Measurements from ENCODE around the gene DNM2.
"Not testable (repeated sequence)": the region's sequence is repeated elsewhere in the genome, so short reads cannot be mapped to it uniquely, and the experiment has no call there.

The DNM2 gene

DNA sequence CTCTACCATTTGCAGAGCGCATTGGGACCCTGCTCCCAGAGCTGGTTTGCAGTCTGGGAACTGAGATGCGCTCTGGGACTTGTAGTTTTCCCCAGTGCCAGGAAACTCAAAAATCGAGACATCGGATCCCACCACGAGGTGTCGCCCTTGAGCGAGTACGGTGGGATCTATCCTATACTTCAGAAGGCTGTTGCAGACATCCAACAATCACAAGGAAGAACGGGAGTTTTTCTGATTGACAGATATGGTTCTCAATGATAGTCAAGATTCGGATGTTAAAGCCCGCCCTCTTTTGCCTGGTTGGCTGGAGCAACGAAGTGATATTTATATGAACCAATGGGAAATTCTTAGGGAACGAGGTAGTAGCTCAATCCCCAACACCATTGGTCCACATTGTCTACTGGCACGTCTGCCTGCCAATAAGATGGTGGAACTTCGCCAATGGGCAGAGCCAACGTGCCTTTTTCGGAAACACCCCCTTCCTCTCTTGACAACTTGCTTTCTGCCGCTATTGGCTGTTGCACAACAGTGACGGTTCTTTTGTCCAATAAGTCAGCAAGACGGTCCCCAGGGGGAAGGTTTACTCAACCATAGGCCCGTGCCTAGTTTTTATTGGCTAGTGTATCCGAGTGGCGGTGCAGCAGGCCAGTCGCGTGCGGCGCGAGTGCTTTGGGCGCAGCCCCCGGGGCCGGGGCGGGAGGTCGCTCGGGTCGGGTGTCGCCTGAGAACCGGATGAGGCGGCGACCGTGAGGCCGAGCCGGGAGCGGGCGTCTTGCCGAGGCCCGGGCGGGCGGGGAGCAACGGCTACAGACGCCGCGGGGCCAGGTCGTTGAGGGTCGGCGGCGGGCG lies at the start of gene DNM2:
Gene DNM2, plus strand, starts transcription at position 724 of the 849 bp plus-strand sequence. CDS start 164 bp downstream, outside the sequence.
- DNase-seq (ENCODE audit: low read depth, low spot score) = peak; percentile 100

DNA sequence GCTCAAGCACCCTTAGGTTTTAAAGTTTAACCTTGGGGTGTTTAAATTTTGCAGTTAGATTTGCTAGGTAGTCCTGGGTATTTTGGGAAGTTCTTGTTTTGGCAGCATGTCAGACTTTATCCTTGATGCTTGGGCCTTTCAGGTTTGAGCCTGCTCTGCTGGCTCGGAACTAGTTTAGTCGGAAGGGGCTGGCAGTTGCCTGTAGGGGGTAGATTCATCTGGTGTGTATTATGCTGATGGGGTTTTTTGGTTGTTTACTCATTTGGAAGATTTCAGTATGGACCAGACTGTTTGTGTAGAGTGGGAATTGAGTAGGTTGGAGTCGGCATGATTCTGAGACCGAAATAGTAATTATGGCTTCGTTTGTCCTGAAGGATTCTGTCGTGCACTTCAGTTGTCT lies 48.6 kb upstream of the DNM2 start:
- no peak for DNase-seq (ENCODE audit: low read depth, low spot score)

DNA sequence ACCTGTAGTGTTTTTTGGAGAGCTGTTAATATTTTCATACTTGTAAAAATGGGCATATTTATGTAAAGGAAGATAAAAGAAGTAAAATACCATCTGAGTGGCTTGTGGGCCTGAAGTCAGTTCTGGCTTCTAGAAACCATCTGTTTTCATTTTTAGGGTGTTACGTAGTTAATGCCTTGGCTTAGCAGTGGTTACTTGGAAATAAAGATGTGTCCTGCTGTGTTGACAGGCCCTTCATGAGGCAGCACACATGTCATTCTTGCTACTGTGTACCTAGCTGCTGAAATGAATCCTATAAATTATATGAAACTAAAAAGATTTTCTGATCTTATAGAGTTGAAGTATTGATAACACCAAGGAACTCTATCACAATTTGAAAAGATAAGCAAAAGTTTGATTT lies 47.7 kb upstream of the DNM2 start:
- no peak for DNase-seq (ENCODE audit: low read depth, low spot score)

DNA sequence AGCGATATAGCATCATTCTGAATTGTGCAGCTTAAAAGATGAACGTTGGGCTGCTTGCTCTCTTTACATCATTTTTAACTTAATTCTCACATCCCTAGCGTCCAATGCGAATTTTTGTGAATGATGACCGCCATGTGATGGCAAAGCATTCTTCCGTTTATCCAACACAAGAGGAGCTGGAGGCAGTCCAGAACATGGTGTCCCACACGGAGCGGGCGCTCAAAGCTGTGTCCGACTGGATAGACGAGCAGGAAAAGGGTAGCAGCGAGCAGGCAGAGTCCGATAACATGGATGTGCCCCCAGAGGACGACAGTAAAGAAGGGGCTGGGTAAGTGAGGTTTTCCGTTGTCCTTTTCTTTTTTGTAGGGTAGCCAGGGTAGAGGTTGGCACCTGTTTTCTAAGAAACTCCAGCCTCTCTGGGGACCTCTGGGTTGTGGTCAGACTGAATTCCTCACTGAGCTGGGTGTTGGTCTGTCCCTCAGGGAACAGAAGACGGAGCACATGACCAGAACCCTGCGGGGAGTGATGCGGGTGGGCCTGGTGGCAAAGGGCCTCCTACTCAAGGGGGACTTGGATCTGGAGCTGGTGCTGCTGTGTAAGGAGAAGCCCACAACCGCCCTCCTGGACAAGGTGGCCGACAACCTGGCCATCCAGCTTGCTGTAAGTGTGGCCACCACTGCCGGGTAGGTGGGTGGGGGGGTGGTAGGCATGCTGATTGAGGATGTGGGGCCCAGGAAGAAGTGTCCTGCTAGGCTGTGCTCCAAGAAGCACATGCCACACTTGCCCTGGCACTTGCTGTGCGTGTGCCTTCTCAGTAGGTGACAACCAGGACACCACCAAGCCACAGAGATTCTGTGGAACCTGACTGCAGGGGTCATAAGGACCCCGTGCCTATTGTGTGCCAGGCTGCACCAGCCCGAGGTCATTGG lies 46.7 kb upstream of the DNM2 start:
- DNase-seq (ENCODE audit: low read depth, low spot score) = no peak

DNA sequence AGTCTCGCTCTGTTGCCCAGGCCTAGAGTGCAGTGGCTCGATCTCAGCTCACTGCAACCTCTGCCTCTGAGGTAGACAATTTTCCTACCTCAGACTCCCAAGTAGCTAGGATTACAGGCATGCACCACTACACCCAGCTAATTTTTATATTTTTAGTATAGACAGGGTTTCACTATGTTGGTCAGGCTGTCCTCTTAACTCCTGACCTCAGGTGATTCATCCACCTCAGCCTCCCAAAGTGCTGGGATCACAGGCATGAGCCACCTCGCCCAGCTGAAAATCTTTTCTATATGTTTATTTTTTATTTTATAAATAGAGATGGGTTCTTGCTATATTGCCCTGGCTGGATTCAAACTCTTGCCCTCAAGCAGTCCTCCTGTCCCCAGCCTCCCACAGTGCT lies 46.0 kb upstream of the DNM2 start:
- not testable (repeated sequence) for DNase-seq (ENCODE audit: low read depth, low spot score)

DNA sequence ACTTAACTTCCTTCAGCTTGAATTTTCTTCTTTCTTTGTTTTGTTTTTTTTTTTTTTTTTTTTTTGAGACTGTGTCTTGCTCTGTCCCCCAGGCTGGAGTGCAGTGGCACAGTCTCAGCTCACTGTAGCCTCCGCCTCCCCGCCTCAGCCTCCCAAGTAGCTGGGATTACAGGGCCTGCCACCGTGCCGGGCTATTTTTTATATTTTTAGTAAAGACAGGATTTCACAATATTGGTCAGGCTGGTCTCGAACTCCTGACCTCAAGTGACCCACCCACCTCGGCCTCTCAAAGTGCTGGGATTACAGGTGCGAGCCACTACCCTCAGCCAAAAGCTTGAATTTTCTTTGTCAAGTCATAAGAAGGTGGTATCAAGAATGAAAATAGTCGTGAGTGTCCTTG lies 42.7 kb upstream of the DNM2 start:
- DNase-seq (ENCODE audit: low read depth, low spot score) = not testable (repeated sequence)

DNA sequence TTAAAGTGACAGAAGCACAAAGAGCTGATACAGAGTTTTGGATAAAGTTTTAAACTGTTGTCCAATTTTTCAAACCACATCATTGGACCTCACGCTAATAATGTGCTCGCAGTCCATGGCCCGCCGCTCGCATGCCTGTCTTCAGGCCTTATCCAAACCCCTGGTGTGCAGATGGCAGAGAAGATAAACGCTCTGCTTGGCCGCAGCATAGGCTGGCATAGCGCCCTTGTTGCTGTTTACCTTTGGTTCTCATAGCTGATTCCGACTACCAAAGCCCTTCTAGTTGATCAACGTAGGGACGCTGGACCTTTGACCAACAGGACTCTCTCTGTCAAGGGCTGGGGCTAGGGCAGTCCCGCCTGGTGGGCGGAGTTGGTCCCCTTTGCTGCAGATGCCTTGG lies 40.1 kb upstream of the DNM2 start:
- DNase-seq (ENCODE audit: low read depth, low spot score) = no peak

DNA sequence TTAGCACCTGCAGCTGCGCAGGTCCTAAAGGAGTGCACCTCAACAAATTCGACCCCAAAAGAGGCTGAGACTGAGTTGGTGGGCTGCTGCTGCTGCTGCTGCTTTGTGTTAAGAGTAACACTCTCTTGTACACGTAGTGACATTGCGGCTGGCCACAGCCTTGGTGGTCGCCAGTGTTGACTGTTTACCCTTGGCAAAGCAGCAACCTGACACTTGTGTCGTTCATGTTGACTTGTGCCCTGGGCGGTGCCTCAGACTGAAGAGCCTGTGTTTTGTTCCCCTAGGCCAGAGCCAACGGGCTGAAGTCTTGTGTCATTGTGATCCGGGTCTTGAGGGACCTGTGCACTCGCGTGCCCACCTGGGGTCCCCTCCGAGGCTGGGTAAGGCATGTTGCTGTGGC lies 39.1 kb upstream of the DNM2 start:
- DNase-seq (ENCODE audit: low read depth, low spot score) = no peak

DNA sequence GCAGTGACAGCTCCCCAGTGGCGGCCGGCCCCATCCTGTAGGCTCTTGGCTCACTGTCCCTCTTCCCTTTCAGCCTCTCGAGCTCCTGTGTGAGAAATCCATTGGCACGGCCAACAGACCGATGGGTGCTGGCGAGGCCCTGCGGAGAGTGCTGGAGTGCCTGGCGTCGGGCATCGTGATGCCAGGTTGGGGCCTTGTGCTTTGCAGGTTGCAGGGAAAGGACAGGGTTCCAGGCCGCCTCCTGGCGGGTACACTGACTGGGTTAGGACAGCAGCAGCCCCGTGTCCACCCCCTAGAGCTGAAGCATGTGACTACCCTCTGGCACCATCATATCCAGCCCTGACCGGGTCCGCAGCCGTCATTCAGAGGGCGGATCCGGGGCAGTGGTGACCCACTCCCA lies 38.1 kb upstream of the DNM2 start:
- no peak for DNase-seq (ENCODE audit: low read depth, low spot score)

DNA sequence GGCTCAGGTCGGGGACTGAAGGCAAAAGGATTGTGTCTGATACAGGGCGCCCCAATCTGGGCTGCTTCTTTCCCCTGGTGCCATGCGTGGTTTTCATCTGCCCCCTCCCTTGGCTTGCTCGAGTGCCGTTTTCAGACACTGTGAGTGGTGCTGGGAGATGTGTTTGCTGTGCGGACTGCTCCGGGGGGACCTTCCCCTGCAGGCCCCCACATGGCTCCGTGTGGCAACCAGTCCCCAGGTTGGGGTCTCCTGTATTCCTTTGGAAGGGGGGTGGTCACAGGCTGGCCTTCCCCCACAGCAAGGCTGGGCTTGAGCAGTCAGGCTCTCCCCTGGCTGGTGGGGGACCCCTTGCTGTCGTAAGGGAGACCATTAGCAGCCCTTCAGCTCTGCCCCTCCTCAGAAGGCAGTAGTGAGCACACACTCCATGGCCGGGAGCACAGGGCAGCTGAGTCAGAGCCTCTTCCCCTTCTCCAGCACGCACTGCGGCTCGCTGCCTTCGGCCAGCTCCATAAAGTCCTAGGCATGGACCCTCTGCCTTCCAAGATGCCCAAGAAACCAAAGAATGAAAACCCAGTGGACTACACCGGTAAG lies 37.2 kb upstream of the DNM2 start:
- no peak for DNase-seq (ENCODE audit: low read depth, low spot score)

DNA sequence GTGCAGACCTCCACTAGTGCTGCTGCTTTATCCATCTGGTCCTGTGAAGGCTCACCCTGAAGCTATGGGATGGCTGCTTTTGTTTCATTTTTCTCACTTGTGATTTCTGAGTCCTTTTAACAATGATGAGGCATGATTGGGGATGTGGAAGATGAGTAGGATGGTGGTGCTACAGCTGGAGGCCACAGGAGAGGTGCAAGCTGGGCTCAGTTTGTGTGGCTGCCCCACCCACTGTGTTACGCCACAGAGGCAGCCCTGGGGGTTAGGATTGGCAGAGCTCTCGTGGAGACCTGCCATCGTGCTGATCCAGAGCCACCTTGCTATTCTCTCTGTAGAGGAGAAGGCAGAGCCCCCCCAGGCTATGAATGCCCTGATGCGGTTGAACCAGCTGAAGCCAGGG lies 36.2 kb upstream of the DNM2 start:
- no peak for DNase-seq (ENCODE audit: low read depth, low spot score)

DNA sequence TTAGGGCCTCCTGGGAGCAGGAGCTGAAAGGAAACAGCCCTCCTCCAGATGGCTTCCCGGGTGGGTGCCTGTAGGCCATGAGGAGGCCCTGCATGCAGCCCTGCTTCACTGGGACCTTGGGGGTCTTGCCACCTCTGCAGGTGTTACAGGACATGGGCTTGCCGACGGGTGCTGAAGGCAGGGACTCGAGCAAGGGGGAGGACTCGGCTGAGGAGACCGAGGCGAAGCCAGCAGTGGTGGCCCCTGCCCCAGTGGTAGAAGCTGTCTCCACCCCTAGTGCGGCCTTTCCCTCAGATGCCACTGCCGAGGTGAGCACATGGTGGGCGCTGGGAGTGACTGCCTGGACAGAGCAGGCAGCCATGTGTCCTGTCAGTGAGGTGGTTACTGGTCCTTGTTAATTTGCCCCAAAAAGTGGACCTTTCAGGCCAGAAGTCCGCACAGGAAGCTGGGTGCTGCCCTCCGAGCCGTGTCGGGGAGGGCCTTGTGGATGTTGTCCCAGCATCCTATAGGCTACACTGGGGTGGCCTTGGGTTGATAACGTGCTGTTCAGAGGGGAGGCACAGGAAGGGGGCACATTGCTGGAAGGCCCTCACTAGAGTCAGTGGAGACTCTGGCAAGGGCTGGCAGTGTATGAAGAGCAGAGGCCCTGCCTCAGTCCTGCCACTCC lies 35.3 kb upstream of the DNM2 start:
- DNase-seq (ENCODE audit: low read depth, low spot score) = no peak

DNA sequence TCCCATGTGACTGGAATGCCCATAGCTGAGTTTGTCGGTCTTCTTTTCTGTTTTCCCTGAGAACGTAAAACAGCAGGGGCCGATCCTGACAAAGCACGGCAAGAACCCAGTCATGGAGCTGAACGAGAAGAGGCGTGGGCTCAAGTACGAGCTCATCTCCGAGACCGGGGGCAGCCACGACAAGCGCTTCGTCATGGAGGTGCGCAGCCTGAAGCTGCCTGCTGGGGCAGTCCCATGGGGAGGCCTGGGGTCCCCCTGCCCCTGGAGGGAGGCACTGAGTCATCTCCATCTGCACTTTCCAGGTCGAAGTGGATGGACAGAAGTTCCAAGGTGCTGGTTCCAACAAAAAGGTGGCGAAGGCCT lies 34.8 kb upstream of the DNM2 start:
- no peak for DNase-seq (ENCODE audit: low read depth, low spot score)

DNA sequence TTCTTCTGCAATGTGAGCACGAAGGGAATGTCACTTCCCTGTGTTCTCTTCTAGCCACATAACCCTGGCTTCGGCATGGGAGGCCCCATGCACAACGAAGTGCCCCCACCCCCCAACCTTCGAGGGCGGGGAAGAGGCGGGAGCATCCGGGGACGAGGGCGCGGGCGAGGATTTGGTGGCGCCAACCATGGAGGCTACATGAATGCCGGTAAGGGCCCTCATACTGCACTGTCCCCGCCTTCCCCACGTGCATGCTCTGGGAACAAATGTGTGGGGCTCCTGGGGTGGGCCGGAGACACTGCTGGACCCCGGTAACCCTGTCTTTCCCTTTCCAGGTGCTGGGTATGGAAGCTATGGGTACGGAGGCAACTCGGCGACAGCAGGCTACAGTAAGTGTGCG lies 34.3 kb upstream of the DNM2 start:
- no peak for DNase-seq (ENCODE audit: low read depth, low spot score)

DNA sequence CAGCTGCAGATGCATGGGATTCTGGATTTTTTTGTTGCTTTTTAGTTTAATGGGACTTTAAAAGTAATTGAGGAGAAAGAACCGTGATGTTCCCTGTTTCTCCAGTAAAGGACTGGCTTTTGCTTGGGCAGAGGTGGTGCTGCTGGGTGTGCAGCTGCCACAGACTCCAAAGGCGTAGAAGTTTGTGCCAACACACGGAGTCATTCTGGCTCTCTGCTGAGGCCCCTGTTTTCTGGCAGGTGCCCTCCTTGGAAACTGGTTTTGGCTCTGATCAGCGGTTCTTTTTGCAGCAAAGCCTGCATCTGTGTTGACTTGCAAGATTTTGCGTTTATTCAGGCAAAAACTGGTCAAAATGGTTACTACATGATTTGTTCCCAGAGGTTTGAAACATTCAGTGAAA lies 32.7 kb upstream of the DNM2 start:
- DNase-seq (ENCODE audit: low read depth, low spot score) = no peak

DNA sequence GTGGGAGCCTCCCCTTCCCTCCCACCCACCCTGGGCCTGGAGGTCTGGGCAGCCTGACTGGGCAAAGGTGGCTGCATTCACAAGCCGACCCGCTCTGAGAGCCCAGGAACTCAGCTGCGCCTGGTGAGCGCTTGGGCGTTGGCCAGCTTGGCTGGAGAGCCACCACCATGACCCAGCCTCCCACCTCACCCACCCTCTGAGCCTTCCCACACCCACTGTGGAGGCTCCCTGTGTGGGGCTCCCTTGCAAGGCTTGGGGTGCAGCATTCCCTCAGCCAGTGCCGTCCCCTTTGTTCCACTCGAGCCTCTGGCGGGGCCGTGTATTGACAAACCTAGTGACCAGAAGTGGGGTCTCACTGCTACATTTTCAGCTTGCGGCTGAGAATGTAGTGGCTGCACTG lies 31.7 kb upstream of the DNM2 start:
- DNase-seq (ENCODE audit: low read depth, low spot score) = no peak

DNA sequence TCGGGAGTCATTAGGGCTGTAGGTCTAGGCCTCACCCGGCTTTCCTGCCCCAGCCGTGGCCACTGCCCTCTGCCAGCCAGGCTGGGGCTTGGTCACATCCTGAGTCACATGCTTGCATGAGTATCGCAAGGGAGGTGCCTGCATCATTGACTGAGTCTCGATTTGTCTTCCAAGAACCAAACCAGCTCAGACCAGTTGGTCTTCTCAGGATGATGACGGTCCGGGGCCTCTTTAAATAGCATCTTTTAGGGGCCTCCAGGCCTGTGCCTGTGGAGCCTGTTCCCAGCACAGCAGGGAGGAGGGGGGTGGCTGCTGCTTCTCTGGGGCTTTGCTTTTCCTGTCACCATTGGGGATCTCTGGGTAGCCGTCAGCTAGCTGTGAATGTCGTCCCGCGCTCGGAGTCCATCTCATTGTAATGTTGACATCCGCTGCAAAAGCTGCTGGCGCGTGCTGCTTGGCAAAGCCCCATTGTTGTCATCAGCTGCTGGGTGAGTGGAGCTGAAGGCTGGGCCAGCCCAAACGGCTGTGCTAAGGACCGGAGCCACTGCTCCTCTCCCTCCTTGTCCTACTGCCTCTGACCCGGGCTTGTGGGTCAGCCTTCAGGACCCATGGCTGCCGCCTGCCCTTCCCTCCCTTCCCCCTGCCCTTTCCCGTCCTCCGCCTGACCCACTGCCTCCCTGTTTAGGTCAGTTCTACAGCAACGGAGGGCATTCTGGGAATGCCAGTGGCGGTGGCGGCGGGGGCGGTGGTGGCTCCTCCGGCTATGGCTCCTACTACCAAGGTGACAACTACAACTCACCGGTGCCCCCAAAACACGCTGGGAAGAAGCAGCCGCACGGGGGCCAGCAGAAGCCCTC lies 31.0 kb upstream of the DNM2 start:
- peak; percentile 44 for DNase-seq (ENCODE audit: low read depth, low spot score)

DNA sequence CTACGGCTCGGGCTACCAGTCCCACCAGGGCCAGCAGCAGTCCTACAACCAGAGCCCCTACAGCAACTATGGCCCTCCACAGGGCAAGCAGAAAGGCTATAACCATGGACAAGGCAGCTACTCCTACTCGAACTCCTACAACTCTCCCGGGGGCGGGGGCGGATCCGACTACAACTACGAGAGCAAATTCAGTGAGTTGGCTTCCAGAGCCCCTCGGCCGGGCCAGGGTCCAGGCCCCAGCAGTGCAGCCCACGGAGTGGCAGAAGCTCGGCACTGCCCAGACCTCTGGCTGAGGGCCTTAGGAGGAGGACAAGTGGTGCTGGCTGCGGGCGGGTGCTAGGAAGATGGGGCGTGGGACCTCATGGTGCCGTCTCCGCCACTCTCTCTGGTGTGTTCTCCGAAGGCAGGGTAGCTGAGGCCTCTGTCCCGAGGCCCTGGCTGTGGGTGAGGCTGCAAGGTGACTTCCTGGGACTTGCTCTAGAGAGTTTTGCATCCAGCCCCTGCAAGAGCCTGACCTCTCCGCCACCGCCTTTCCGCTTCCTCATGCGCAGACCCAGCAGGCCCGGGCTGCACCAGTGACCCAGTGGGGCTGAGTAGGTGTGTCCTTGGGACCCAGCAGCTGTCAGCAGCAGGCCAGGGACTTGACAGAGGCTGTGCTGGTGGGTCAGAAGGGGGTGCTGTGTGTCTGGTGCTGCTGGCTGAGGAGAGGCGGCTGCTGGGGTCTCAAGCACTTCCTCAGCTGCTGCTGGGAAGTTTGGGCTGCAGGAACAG lies 30.2 kb upstream of the DNM2 start:
- DNase-seq (ENCODE audit: low read depth, low spot score) = no peak

DNA sequence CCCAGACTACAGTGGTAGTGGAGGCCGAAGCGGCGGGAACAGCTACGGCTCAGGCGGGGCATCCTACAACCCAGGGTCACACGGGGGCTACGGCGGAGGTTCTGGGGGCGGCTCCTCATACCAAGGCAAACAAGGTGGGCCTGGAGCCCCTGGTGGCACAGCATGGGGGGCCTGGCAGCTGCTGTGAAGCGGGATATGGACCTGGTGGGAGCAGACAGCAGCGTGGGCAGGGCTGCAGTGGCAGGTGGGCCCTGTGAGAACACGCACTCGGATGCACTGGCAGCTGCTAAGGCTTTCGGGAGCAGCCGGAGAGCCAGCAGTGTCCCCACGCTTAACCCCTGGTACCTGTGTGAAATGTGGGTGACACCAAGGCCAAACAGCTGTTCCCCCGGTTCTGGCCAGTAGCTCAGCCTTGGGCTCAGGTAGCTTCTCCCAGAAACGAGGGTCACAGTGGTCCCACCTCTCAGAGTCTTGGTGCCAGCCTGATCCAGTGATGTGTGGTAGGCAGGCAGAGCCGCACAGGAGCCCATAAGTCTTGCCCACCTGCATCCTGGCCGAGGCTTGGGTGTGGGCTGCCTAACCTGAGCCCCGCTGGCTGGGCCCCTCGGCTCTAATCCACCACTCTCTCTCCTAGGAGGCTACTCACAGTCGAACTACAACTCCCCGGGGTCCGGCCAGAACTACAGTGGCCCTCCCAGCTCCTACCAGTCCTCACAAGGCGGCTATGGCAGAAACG lies 29.2 kb upstream of the DNM2 start:
- DNase-seq (ENCODE audit: low read depth, low spot score) = no peak
